SK-N-SH (cell line): ENCODE data around the gene ZBTB1. TPM values are rescaled to one million over a fixed set of nuclear protein-coding genes. Genes with fewer than 3 reads are reported as not detected.

Experiments
- CTCF ChIA-PET: fragments of 300-600, 350-600 bp; formaldehyde crosslinking; extraction: SDS; loops from one replicate; lab custom pipeline; 2021; lab: Yijun Ruan, JAX
- POLR2A ChIA-PET: fragments of 350-600 bp; sonication (Branson Sonifier 250); formaldehyde crosslinking; extraction: SDS; loops from one replicate; lab custom pipeline; 2020; ENCODE audit warnings: antibody characterized with exemption, inconsistent platforms; lab: Yijun Ruan, JAX
- DNase-seq: peaks from one replicate; pipeline ENCODE4 v3.0.0; 2012
- H2AFZ ChIP-seq: fragments of 200-600 bp; sonication (generic); 2 replicates; pipeline ENCODE4 v1.8.1; 2016; ENCODE audit warnings: antibody characterized with exemption, mild to moderate bottlenecking, low read depth
- H3F3A ChIP-seq: fragments of 200-600 bp; sonication (generic); replicated peaks from 2 replicates; pipeline ENCODE3; 2016; ENCODE audit warnings: antibody characterized with exemption, mild to moderate bottlenecking; ENCODE audit not compliant: insufficient read depth
- H3K27ac ChIP-seq, 2 experiments: fragments of 200-500 bp in 1 of 2; fragments of 200-600 bp in 1 of 2; sonication (Bioruptor generic) in 1 of 2; sonication (generic), shearing (Covaris generic) in 1 of 2; 2 replicates each; pipeline versions ENCODE4 v1.5.1 to v1.6.1; 2014 to 2016; ENCODE audit warnings: low read depth in 2 of 2, inconsistent platforms in 1 of 2, low read length in 1 of 2, mild to moderate bottlenecking in 1 of 2, mixed read lengths in 1 of 2
- H3K27me3 ChIP-seq: fragments of 200-600 bp; sonication (generic), shearing (Covaris generic); 2 replicates; pipeline ENCODE4 v1.6.1; 2016; ENCODE audit warnings: mixed run types; ENCODE audit not compliant: insufficient read depth
- H3K36me3 ChIP-seq, 2 experiments: fragments of 200-500 bp in 1 of 2; fragments of 200-600 bp in 1 of 2; sonication (Bioruptor generic) in 1 of 2; sonication (generic) in 1 of 2; replicated peaks in 1 of 2; 2 replicates each; pipeline versions ENCODE3 to v1.5.1; 2014 to 2016; ENCODE audit warnings: low read length in 1 of 2, mild to moderate bottlenecking in 1 of 2; ENCODE audit not compliant: insufficient read depth in 2 of 2, control insufficient read depth in 1 of 2
- H3K4me1 ChIP-seq, 2 experiments: fragments of 200-500 bp in 1 of 2; fragments of 200-600 bp in 1 of 2; sonication (Bioruptor generic) in 1 of 2; sonication (generic), shearing (Covaris generic) in 1 of 2; 2 replicates each; pipeline versions ENCODE4 v1.5.1 to v1.6.1; 2014 to 2016; ENCODE audit warnings: low read depth in 1 of 2, low read length in 1 of 2, mixed run types in 1 of 2; ENCODE audit not compliant: insufficient read depth in 2 of 2, control insufficient read depth in 1 of 2
- H3K4me2 ChIP-seq: fragments of 200-600 bp; sonication (generic), shearing (Covaris generic); 2 replicates; pipeline ENCODE4 v1.6.1; 2017; ENCODE audit warnings: mixed run types
- H3K4me3 ChIP-seq, 2 experiments: fragments of 200-500 bp in 1 of 2; fragments of 200-600 bp in 1 of 2; sonication (Bioruptor generic) in 1 of 2; sonication (generic), shearing (Covaris generic) in 1 of 2; 2 replicates each; pipeline versions ENCODE4 v1.5.1 to v1.8.1; 2014 to 2016; ENCODE audit warnings: low read depth in 2 of 2, inconsistent platforms in 1 of 2, low read length in 1 of 2, mild to moderate bottlenecking in 1 of 2, mixed read lengths in 1 of 2, moderate library complexity in 1 of 2
- H3K79me2 ChIP-seq: fragments of 200-600 bp; sonication (generic); 2 replicates; pipeline ENCODE4 v1.8.1; 2017; ENCODE audit warnings: mild to moderate bottlenecking; ENCODE audit not compliant: insufficient read depth
- H3K9ac ChIP-seq: fragments of 200-600 bp; sonication (generic); 2 replicates; pipeline ENCODE4 v1.6.1; 2017; ENCODE audit warnings: mixed run types
- H3K9me2 ChIP-seq: fragments of 200-600 bp; sonication (generic); 2 replicates; pipeline ENCODE4 v1.6.1; 2017; ENCODE audit warnings: mixed run types
- H3K9me3 ChIP-seq: fragments of 200-600 bp; sonication (generic); 2 replicates; pipeline ENCODE4 v1.6.1; 2017; ENCODE audit warnings: mixed run types, mild to moderate bottlenecking, moderate library complexity
- H4K20me1 ChIP-seq: fragments of 200-600 bp; sonication (generic); 2 replicates; pipeline ENCODE4 v1.6.1; 2017; ENCODE audit warnings: mild to moderate bottlenecking, mixed run types; ENCODE audit not compliant: insufficient read depth
- CHD2 ChIP-seq: fragments of 150-350 bp; IDR thresholded peaks from 2 replicates; pipeline ENCODE4 v1.6.1; 2018; ENCODE audit warnings: low read length; ENCODE audit not compliant: partially characterized antibody
- ELF1 ChIP-seq: IDR thresholded peaks from 2 replicates; pipeline ENCODE4 v1.4.0; 2012
- GABPA ChIP-seq: IDR thresholded peaks from 2 replicates; pipeline ENCODE4 v1.4.0; 2012; ENCODE audit warnings: low read depth, mild to moderate bottlenecking
- GATA2 ChIP-seq: sonication (generic); formaldehyde crosslinking; IDR thresholded peaks from 2 replicates; pipeline ENCODE4 v1.5.0; 2020; ENCODE audit warnings: mild to moderate bottlenecking, missing genetic modification reagents
- JUND ChIP-seq: IDR thresholded peaks from 2 replicates; pipeline ENCODE4 v1.4.0; 2012
- MAX ChIP-seq: IDR thresholded peaks from 2 replicates; pipeline ENCODE4 v1.4.0; 2012; ENCODE audit warnings: low read depth
- MXI1 ChIP-seq: IDR thresholded peaks from 2 replicates; pipeline ENCODE4 v1.6.1; 2012; ENCODE audit warnings: mild to moderate bottlenecking, low read depth, low read length, improper control_type of control experiment
- NRF1 ChIP-seq: IDR thresholded peaks from 2 replicates; pipeline ENCODE4 v1.6.1; 2012; ENCODE audit warnings: low read depth, mild to moderate bottlenecking, low read length
- RAD21 ChIP-seq: IDR thresholded peaks from 2 replicates; pipeline ENCODE4 v1.6.1; 2012; ENCODE audit warnings: mild to moderate bottlenecking, low read length
- RCOR1 ChIP-seq: fragments of 150-350 bp; IDR thresholded peaks from 2 replicates; pipeline ENCODE4 v1.6.1; 2017; ENCODE audit warnings: antibody characterized with exemption, low read length
- REST ChIP-seq: IDR thresholded peaks from 2 replicates; pipeline ENCODE4 v1.6.1; 2012; ENCODE audit warnings: mild to moderate bottlenecking, low read depth, low read length, moderate library complexity
- RFX5 ChIP-seq: IDR thresholded peaks from 2 replicates; pipeline ENCODE4 v1.6.1; 2012; ENCODE audit warnings: mild to moderate bottlenecking, improper control_type of control experiment, low read length
- RXRA ChIP-seq: IDR thresholded peaks from 2 replicates; pipeline ENCODE4 v1.4.0; 2012; ENCODE audit warnings: low read depth, mild to moderate bottlenecking, borderline replicate concordance
- SMC3 ChIP-seq: IDR thresholded peaks from 2 replicates; pipeline ENCODE4 v1.6.1; 2012; ENCODE audit warnings: low read depth, low read length, improper control_type of control experiment
- TEAD4 ChIP-seq: IDR thresholded peaks from 2 replicates; pipeline ENCODE4 v1.4.0; 2012; ENCODE audit warnings: mild to moderate bottlenecking, borderline replicate concordance; ENCODE audit not compliant: insufficient read depth
- USF1 ChIP-seq: IDR thresholded peaks from 2 replicates; pipeline ENCODE4 v1.4.0; 2012; ENCODE audit warnings: low read depth, borderline replicate concordance
- USF2 ChIP-seq: fragments of 150-350 bp; IDR thresholded peaks from 2 replicates; pipeline ENCODE4 v1.6.1; 2017; ENCODE audit warnings: antibody characterized with exemption, low read length, low read depth, borderline replicate concordance
- ZBTB33 ChIP-seq: IDR thresholded peaks from 2 replicates; pipeline ENCODE4 v1.4.0; 2012; ENCODE audit warnings: low read depth, borderline replicate concordance
- WGBS: methylation state at CpG from one replicate; pipeline ENCODE4 v1.1.6; 2017; ENCODE audit warnings: low lambda C conversion rate; 5-methylcytosine and 5-hydroxymethylcytosine counted together
- polyA plus RNA-seq, 3 experiments: library from polyadenylated mRNA; depleted of rRNA; stranded (reverse); fragments of >200 nt; gene quantifications; 2 replicates each; pipeline ENCODE4 v1.2.3, GENCODE V29; 2012

ZBTB1 gene
- polyA plus RNA-seq, 1 of the 3 experiments (the other 2 are of a cell fraction) = 12.7 TPM

GRCh38 chr14:64561631-64562030 is 57.1 kb downstream of the ZBTB1 start:
- ChIA-PET CTCF (no interaction called here), POLR2A (no interaction called here)
- no peak overlapping the region for H3K9ac ChIP-seq
- TF ChIP-seq SMC3 (no peak), MAX (no peak), USF2 (no peak), TEAD4 (no peak), RFX5 (no peak), JUND (no peak), NRF1 (no peak), CHD2 (no peak), GABPA (no peak), ZBTB33 (no peak), GATA2 (CRISPR knock-in tag) (no peak), MXI1 (no peak), RCOR1 (no peak)
- no peaks in the 10 kb centered on the region for H3K9me2 ChIP-seq
- no peaks in the 10 kb centered on the region for H3K9me3 ChIP-seq
- no peaks in the 10 kb centered on the region for H4K20me1 ChIP-seq
- no peaks in the 10 kb centered on the region for H3K36me3 ChIP-seq
- peaks cover 3% of the 10 kb centered on the region in 2 experiments; a peak in 3 of 4 replicates for H3K4me1 ChIP-seq
- no peaks in the 10 kb centered on the region for H3K79me2 ChIP-seq
- no peak overlapping the region for H2AFZ ChIP-seq
- H3K27ac ChIP-seq = no peak overlapping the region
- H3K4me3 ChIP-seq = no peak overlapping the region
- 87% methylated on average over 1 of the region's 2 CpGs for WGBS
- no peaks in the 10 kb centered on the region for H3F3A ChIP-seq
- no peak for DNase-seq
- no peak overlapping the region for H3K4me2 ChIP-seq
- H3K27me3 ChIP-seq = no peaks in the 10 kb centered on the region

- Histone ChIP-seq H3F3A (peaks cover 4% of the 10 kb centered on the region), H3K4me3 (no peak overlapping the region), H3K36me3 (no peaks in the 10 kb centered on the region), H3K4me1 (peaks cover 3 to 9% of the 10 kb centered on the region in 2 experiments), H3K27ac (no peak overlapping the region), H3K9ac (no peak overlapping the region), H4K20me1 (no peaks in the 10 kb centered on the region), H3K9me2 (no peaks in the 10 kb centered on the region), H3K4me2 (no peak overlapping the region), H2AFZ (no peak overlapping the region), H3K79me2 (no peaks in the 10 kb centered on the region), H3K27me3 (no peaks in the 10 kb centered on the region), H3K9me3 (no peaks in the 10 kb centered on the region)
- DNase-seq = no peak
- no peak for TF ChIP-seq REST
- no peak for TF ChIP-seq ELF1
- no peak for TF ChIP-seq RFX5
- TF ChIP-seq RXRA = no peak
- TF ChIP-seq USF1 = no peak
- no peak for TF ChIP-seq RCOR1
- TF ChIP-seq RAD21 = no peak
- no peak for TF ChIP-seq SMC3
- ChIA-PET POLR2A (no interaction called here), CTCF (interaction anchor here (1.3 kb wide), 1 partner anchor 74 kb away, joined by 4 read pairs; no protein-coding TSS in a partner anchor)
Observed at GRCh38 chr14:64562436-64562835, 57.9 kb downstream of the ZBTB1 start.
